ENCODE results near the gene MTOR. TPM values are rescaled to one million over a fixed set of nuclear protein-coding genes. Genes with fewer than 3 reads are reported as not detected.
A peak's percentile ranks its signal among the peaks of the same experiment; 100 is the strongest.

Gene MTOR
- total and polyA plus RNA-seq, 9 donors, result 23.5 to 33.3 (median 26.1) TPM

DNA sequence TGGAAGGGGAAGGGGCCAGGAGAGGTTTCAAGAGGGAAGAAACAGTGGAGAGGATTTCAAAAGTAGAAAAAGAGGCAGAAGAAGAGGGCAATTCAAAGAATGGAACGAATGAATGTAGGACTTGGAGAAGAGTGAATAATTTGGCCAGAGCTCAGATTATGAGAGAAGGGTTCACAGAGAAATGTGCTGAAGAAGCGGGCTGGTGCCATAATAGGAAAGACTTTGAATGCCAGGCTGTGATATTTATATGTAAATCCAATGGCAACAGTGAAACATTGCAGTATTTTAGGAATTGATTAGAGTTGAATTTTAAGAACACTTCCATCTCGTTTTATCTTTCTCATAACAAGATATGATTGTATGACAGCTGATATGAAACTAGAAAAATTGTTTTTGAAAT is 109.2 kb downstream of the MTOR start:
- Histone ChIP-seq H3K27me3 (ENCODE audit: control insufficient read depth, insufficient read depth, low read length) (no peaks in the 10 kb centered on the region), H3K36me3 (ENCODE audit: control insufficient read depth, insufficient read depth, low read length) (peaks cover 40% of the 10 kb centered on the region), H3K4me3 (ENCODE audit: low read length) (no peak overlapping the region), H3K4me1 (ENCODE audit: control insufficient read depth, insufficient read depth, low read length) (peaks cover 53% of the 10 kb centered on the region), H3K27ac (ENCODE audit: low read length) (peak overlapping the region; percentile 23), H3K9me3 (replicated peaks; ENCODE audit: control insufficient read depth, low read depth, low read length) (no peaks in the 10 kb centered on the region)
- no peak for DNase-seq
- WGBS (ENCODE audit: insufficient coverage), result 60% methylated on average over 1 of the region's 3 CpGs

DNA sequence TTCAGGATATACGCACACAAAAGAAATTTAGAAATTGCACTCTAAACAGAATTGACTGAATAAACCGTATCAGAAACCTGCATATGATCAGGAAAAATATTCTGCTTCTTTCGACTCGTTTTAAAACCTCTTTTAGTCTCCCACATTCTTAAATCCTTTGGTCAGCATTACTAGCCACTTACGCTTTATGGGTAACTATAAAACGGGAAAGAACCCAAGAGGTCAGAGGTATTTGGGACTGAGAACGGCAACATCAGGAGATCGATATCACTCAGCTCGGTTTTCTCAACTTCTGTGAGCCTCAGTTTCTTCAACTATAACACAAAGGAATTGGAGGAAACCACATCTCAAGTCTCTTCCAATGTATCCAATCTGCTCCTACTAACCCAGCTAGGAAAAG is 109.6 kb downstream of the MTOR start:
- peaks cover 48% of the 10 kb centered on the region for H3K4me1 ChIP-seq (ENCODE audit: control insufficient read depth, insufficient read depth, low read length)
- H3K9me3 ChIP-seq (replicated peaks; ENCODE audit: control insufficient read depth, low read depth, low read length), result no peaks in the 10 kb centered on the region
- peaks cover 40% of the 10 kb centered on the region for H3K36me3 ChIP-seq (ENCODE audit: control insufficient read depth, insufficient read depth, low read length)
- no peak overlapping the region for H3K4me3 ChIP-seq (ENCODE audit: low read length)
- DNase-seq, result no peak
- H3K27ac ChIP-seq (ENCODE audit: low read length), result peak overlapping the region; percentile 23
- 68% methylated on average over 4 of the region's 9 CpGs for WGBS (ENCODE audit: insufficient coverage)
- no peaks in the 10 kb centered on the region for H3K27me3 ChIP-seq (ENCODE audit: control insufficient read depth, insufficient read depth, low read length)

DNA sequence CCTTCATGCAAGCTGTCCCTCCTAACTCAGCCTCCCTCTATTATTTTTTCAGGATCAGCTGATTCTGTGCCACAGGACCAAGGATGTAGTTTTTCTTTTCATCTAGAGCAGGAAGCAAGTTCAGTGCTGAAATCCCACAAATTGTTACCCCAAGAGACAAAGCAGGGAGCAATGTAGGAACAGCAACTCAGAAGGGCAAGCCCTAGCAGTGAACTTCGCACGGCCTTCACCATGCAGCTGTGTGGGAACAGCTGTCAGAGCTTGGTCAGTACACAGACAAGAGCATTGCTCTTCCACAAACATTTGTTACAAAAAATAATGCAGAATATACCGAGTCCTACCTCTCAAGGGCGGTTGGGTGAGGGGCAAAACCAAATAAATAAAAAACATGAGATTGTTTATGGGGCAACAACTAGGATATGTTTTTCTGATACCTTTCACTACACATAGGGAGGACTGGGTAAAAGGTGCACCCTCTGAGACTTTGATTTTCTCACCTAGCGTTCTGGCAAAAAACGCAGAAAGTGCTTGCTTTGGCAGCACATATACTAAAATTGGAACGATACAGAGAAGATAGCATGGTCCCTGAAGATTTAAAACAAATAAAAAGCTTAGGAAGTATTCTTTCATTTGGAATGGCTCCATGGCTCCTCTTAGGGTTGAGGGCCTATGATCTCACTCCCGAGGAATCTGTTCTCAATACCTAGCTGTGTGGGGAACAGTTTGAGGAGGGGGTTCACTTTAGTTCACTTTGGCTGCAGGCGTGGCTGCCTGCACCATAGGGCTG is 110.3 kb downstream of the MTOR start:
- peaks cover 40% of the 10 kb centered on the region for H3K36me3 ChIP-seq (ENCODE audit: control insufficient read depth, insufficient read depth, low read length)
- H3K4me1 ChIP-seq (ENCODE audit: control insufficient read depth, insufficient read depth, low read length), result peaks cover 41% of the 10 kb centered on the region
- H3K9me3 ChIP-seq (replicated peaks; ENCODE audit: control insufficient read depth, low read depth, low read length), result no peaks in the 10 kb centered on the region
- peak; percentile 92 for DNase-seq
- no peaks in the 10 kb centered on the region for H3K27me3 ChIP-seq (ENCODE audit: control insufficient read depth, insufficient read depth, low read length)
- H3K27ac ChIP-seq (ENCODE audit: low read length), result peak overlapping the region; percentile 67
- H3K4me3 ChIP-seq (ENCODE audit: low read length), result no peak overlapping the region
- 13% methylated on average over 1 of the region's 9 CpGs for WGBS (ENCODE audit: insufficient coverage)

DNA sequence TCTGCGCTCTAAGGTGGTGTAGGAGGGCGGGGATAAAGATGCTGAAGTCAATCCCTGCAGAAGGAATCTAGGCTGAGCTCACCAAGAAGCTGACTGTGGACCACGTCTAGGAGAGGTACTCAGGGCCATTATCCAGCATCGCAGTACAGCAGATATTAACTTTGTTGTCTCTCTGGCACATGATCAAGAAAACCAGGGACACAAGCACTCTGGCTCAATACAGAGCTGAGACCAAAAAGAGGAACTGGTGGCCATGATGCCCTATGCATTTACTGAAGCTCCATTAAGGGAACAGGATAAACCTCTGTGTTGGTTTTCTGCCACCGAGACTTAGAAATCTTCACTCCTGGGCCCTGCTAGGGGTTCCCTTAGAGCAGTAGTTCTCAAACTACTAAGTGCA is 111.2 kb downstream of the MTOR start:
- peaks cover 41% of the 10 kb centered on the region for H3K36me3 ChIP-seq (ENCODE audit: control insufficient read depth, insufficient read depth, low read length)
- no peak for DNase-seq
- no peaks in the 10 kb centered on the region for H3K27me3 ChIP-seq (ENCODE audit: control insufficient read depth, insufficient read depth, low read length)
- WGBS (ENCODE audit: insufficient coverage), result 47% methylated on average over 4 of the region's 5 CpGs
- H3K4me1 ChIP-seq (ENCODE audit: control insufficient read depth, insufficient read depth, low read length), result peaks cover 33% of the 10 kb centered on the region
- H3K9me3 ChIP-seq (replicated peaks; ENCODE audit: control insufficient read depth, low read depth, low read length), result no peaks in the 10 kb centered on the region
- peak overlapping the region; percentile 67 for H3K27ac ChIP-seq (ENCODE audit: low read length)
- no peak overlapping the region for H3K4me3 ChIP-seq (ENCODE audit: low read length)

DNA sequence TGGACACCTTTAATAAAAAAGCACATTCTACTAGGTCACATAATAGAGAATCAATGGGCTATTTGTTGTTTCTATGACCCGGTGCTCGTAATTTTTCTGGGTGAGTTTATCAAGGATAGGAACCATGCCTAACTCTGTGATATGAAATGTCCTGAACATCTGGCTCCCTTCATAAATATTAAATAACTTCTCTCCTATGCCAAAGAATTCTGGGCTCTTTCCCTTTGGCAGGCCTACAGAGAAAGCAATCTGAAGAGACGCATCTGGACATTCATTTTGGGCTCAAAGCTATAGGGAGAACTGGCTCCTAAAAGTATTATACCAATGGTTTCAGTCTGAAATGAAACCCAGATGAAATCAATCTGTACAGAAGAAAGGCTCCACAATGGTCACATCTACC is 112.0 kb downstream of the MTOR start:
- no CpG with 5 or more reads among the region's 3 CpGs for WGBS (ENCODE audit: insufficient coverage)
- Histone ChIP-seq H3K4me1 (ENCODE audit: control insufficient read depth, insufficient read depth, low read length) (peaks cover 33% of the 10 kb centered on the region), H3K27ac (ENCODE audit: low read length) (peak overlapping the region; percentile 67), H3K27me3 (ENCODE audit: control insufficient read depth, insufficient read depth, low read length) (no peaks in the 10 kb centered on the region), H3K9me3 (replicated peaks; ENCODE audit: control insufficient read depth, low read depth, low read length) (no peaks in the 10 kb centered on the region), H3K36me3 (ENCODE audit: control insufficient read depth, insufficient read depth, low read length) (peaks cover 42% of the 10 kb centered on the region), H3K4me3 (ENCODE audit: low read length) (no peak overlapping the region)
- DNase-seq, result peak; percentile 93

DNA sequence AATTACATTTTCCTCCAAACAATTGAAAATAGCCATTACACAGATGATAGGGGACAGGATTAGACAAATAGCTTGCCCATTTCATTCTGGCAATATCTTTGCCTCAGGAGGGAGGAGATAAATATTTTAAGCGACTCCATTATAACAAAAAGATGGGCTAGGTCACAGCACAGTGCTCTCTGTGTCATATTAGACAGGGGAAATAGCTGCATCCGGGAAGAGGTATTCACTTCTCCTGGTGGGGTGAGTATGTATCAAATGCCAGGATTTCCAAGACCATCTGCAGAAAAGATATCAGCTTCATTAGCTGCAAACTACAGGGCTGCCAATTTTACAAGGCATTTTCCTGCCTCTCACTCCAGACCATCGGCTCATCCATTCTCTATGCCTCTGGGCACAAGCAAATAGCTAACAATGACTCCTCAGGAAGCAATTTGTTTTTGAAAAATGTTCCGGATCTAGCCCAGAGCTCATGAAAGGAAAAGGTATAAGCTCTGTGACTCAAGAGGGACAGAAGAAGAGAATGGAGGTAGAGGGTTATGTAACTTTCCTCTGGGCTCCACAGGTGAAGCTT is 115.1 kb downstream of the MTOR start:
- Histone ChIP-seq H3K9me3 (replicated peaks; ENCODE audit: control insufficient read depth, low read depth, low read length) (no peaks in the 10 kb centered on the region), H3K27ac (ENCODE audit: low read length) (peak overlapping the region; percentile 25), H3K27me3 (ENCODE audit: control insufficient read depth, insufficient read depth, low read length) (no peaks in the 10 kb centered on the region), H3K4me3 (ENCODE audit: low read length) (no peak overlapping the region), H3K4me1 (ENCODE audit: control insufficient read depth, insufficient read depth, low read length) (peaks cover 36% of the 10 kb centered on the region), H3K36me3 (ENCODE audit: control insufficient read depth, insufficient read depth, low read length) (peaks cover 60% of the 10 kb centered on the region)
- no CpG with 5 or more reads among the region's 4 CpGs for WGBS (ENCODE audit: insufficient coverage)
- peak; percentile 81 for DNase-seq

DNA sequence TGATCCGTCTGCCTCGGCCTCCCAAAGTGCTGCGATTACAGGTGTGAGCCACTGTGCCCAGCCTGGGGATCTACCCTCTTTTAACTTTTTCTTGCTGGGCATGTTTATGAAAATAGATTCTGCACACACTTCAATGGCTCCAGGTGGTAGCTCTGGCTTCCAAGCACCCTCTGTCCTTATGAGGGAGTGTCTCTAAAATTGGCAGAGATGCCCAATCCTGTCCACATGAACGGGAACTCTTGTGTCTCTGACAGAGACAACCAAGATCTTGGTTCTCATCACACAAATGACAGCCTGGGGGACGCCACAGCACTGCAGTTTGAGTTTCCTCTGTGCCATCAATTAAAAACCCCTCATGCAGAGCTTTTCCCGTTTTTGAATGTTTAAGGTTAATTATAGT is 116.6 kb downstream of the MTOR start:
- Histone ChIP-seq H3K4me3 (ENCODE audit: low read length) (no peak overlapping the region), H3K4me1 (ENCODE audit: control insufficient read depth, insufficient read depth, low read length) (peaks cover 20% of the 10 kb centered on the region), H3K9me3 (replicated peaks; ENCODE audit: control insufficient read depth, low read depth, low read length) (no peaks in the 10 kb centered on the region), H3K27ac (ENCODE audit: low read length) (no peak overlapping the region), H3K27me3 (ENCODE audit: control insufficient read depth, insufficient read depth, low read length) (no peaks in the 10 kb centered on the region), H3K36me3 (ENCODE audit: control insufficient read depth, insufficient read depth, low read length) (peaks cover 60% of the 10 kb centered on the region)
- DNase-seq, result no peak
- no CpG with 5 or more reads among the region's 6 CpGs for WGBS (ENCODE audit: insufficient coverage)

DNA sequence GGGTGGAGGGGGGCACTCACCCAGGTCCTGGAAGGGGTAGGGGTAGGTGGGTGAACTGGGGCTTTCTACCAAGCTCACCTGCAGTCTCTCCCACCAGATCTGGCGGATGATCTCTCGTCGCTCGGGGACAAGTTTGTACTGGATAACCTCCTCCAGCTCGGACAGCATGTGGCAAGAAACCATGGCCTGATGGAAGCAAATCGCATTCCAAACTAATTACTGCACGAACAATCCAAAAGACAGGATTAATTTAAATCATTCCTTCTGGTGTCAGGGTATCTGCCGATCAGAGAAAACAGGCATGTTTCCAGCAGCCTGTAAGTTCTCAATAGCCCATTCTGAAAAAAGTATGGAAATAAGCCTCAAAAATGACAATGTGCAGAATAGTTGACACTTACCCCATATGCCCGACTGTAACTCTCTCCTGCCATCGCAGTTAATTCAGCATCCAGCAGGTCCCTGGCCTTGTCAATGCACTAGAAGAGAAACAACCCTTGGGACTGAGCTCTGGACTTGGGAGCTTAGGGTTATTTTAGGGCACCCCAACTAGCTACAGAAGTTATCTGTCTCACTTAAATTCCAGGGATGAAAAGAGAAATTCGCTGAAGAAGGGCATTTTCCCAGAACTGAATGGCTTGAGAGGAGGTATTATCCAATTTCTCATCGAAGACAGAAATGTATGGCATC is 117.6 kb downstream of the MTOR start:
- 81% methylated on average over 7 of the region's 12 CpGs for WGBS (ENCODE audit: insufficient coverage)
- DNase-seq, result no peak

DNA sequence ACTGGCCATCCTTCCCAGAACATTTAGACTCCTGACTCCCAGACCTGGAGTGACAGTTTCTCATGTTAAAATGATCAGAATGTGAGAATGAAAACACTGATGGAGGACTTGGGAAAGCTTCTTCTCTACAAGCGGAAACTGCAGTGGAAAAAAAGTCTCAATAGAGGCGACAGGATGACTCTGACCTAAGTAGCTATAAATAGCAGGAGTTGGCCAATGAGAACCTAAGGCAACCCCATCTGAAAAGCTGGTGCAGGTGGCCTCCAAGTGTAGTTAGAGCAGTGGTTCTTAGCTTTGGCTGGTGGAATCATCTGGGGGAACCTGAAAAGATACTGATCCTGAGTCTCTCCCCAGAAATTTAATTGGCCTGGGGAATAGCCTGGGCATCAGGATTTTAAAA is 118.4 kb downstream of the MTOR start:
- Histone ChIP-seq H3K36me3 (ENCODE audit: control insufficient read depth, insufficient read depth, low read length) (peaks cover 62% of the 10 kb centered on the region), H3K27me3 (ENCODE audit: control insufficient read depth, insufficient read depth, low read length) (no peaks in the 10 kb centered on the region), H3K4me1 (ENCODE audit: control insufficient read depth, insufficient read depth, low read length) (peaks cover 9% of the 10 kb centered on the region), H3K27ac (ENCODE audit: low read length) (peak overlapping the region; percentile 85), H3K9me3 (replicated peaks; ENCODE audit: control insufficient read depth, low read depth, low read length) (no peaks in the 10 kb centered on the region), H3K4me3 (ENCODE audit: low read length) (no peak overlapping the region)
- DNase-seq, result peak; percentile 68
- WGBS (ENCODE audit: insufficient coverage), result 57% methylated on average over 2 of the region's 2 CpGs

More for the DNA sequence above, 117.6 kb downstream of the MTOR start:
- H3K4me1 ChIP-seq (ENCODE audit: control insufficient read depth, insufficient read depth, low read length), result peaks cover 11% of the 10 kb centered on the region
- H3K36me3 ChIP-seq (ENCODE audit: control insufficient read depth, insufficient read depth, low read length), result peaks cover 64% of the 10 kb centered on the region
- H3K27ac ChIP-seq (ENCODE audit: low read length), result no peak overlapping the region
- H3K27me3 ChIP-seq (ENCODE audit: control insufficient read depth, insufficient read depth, low read length), result no peaks in the 10 kb centered on the region
- no peaks in the 10 kb centered on the region for H3K9me3 ChIP-seq (replicated peaks; ENCODE audit: control insufficient read depth, low read depth, low read length)
- no peak overlapping the region for H3K4me3 ChIP-seq (ENCODE audit: low read length)

DNA sequence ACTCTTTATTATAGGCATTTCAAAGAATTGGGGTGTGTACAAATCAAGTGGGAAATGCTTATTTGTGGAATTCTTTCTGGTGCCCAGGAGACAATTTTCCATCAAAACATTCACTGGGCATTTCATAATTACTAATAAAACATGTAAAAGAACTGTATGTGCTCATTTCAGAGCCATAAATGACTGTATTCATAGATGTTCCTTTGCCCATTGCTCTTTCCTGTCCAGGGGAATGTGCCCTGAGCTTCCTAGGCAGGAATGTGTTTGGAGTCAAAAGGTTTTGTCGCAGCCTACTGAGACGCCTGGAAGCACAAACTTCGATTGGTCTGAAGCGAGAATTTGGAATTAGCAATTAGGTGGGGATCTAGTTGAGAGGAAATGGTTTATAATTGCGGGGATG is 119.0 kb downstream of the MTOR start:
- Histone ChIP-seq H3K27ac (ENCODE audit: low read length) (peak overlapping the region; percentile 85), H3K36me3 (ENCODE audit: control insufficient read depth, insufficient read depth, low read length) (peaks cover 62% of the 10 kb centered on the region), H3K4me3 (ENCODE audit: low read length) (no peak overlapping the region)

More for the DNA sequence above, 119.0 kb downstream of the MTOR start:
- no peaks in the 10 kb centered on the region for H3K27me3 ChIP-seq (ENCODE audit: control insufficient read depth, insufficient read depth, low read length)
- 89% methylated on average over 4 of the region's 5 CpGs for WGBS (ENCODE audit: insufficient coverage)
- H3K4me1 ChIP-seq (ENCODE audit: control insufficient read depth, insufficient read depth, low read length), result peaks cover 9% of the 10 kb centered on the region
- H3K9me3 ChIP-seq (replicated peaks; ENCODE audit: control insufficient read depth, low read depth, low read length), result no peaks in the 10 kb centered on the region
- no peak for DNase-seq

Measured in muscle of leg (tissue), 11 donors.